ENCODE results near the gene HIP1.
"Not testable (repeated sequence)": the region's sequence is repeated elsewhere in the genome, so short reads cannot be mapped to it uniquely, and the experiment has no call there.

The HIP1 gene

DNA sequence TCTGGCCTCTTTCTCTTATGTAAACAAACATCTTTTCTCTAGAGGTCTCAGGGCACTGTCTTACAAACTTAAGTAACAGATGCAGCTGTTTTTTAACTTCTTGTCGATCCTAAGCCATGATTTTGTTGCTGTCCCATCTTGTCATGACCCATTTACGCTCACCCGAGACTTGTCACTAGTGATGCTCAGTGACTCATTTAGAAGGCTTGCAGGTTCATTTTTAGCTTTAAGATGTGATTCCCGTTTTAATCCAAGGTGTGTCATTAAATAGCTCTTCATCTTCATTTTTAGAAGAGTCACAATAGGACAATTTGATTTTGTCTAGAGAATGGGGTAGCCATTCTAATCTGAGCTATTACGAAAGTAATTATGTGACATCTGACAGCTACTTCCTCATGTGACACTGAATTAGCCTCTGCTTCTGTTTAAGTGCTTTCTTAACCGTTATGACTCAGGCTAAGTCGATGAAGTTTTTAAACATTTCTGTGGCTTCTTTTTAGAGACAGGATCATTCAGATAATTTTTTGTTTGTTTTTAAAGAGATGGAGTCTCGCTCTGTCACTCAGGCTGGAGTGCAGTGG lies 203.9 kb downstream of the HIP1 start:
- no peak overlapping the region for H3K4me3 ChIP-seq (ENCODE audit: low read depth, low read length)

DNA sequence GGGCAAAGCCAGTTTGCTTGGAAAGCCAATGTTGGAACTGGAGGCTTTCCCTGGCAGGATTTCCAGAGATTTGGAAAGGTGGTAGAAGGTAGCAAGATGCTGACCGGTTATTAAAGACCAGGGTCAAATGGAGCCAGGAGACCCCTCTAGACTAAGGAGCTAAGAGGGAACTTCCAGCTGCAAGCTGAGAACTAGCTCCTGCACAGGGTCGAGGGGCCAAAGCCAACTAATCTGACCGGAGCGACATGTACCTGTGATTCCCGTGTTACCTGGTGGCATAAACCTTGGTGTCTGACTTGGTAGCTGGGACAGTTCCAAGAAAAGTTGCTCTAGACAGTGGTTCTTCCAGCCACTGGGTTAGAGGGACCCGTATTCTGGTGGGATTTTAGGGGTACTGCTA lies 204.8 kb downstream of the HIP1 start:
- H3K4me3 ChIP-seq (ENCODE audit: low read depth, low read length) = no peak overlapping the region

DNA sequence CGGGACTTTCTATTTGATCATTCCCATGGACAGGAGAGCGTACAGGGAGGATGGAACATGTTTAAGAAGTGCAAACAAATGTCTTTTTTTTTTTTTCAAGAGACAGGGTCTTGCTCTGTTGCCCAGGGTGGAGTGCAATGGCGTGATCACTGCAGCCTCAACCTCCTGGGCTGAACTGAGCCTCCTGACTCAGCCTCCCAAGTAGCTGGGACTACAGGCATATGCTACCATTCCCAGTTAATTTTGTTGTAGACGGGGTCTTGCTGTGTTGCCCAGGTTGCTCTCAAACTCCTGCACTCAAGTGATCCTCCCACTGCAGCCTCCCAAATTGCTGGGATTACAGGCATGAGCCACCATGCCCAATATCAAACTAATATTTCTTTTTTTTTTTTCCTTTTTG lies 206.1 kb downstream of the HIP1 start:
- H3K4me3 ChIP-seq (ENCODE audit: low read depth, low read length) = no peak overlapping the region

DNA sequence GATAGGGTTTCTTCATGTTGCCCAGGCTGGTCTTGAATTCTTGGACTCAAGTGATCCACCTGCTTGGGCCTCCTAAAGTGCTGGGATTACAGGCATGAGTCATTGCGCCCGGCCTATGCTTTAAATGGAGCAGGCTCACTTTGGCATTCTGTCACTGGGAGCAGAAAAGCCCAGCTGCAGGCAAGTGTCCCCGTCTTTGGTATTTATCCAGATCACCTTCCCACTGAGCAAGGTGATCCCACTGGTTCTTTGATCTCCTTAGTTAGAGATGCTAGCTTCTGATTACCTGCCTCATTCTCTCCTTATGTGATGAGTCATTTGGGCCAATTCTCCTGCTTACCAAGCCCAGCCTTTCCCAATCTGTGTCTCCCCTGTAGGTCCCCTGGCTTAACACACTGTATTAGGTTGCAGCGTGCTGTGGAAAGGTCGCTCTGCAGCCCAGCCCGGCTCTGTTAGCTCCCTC lies 207.4 kb downstream of the HIP1 start:
- H3K4me3 ChIP-seq (ENCODE audit: low read depth, low read length) = no peak overlapping the region

DNA sequence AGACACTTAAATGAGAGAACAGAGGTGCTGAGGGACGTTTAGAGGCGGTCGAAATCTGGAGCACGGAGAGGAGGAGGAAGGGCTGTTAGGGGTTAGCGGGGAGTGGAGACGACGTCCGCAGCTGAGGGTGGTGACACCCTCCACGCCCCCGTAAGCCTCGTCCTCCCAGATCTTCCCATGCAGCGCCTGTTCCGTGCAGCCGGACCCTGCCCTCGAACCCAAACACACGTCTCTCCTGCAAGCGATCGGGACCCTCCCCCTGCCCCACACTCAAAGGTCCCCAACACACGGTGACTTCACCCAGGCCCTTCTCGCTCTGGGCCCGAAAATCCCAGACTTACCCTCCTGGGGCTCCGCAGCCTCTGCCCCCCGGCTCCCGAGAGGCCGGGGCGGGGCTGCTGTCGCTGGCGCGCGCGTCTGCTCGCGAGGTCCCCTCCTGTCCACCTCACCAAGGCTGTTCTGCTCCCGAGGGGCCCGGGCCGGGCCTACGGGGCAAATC lies 211.5 kb downstream of the HIP1 start:
- H3K4me3 ChIP-seq (ENCODE audit: low read depth, low read length) = peak overlapping the region; percentile 83

DNA sequence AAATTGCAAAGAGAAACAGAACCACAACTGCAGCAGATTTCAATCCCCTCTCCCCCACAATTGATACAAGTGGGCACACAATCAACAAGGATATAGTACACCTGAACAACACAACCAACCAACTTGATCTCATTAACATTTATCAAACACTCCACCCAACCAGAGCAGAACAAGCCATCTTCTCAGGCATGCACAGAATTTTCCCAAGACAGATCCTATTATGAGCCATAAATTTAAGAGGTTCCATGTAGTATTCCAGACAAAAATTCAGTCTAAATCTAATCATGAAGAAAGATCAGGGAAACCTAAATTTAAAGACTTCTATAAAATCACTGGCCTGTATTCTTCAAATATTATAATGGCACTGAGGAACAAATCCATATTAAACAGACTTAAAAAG lies 217.0 kb downstream of the HIP1 start:
- not testable (repeated sequence) for H3K4me3 ChIP-seq (ENCODE audit: low read depth, low read length)

DNA sequence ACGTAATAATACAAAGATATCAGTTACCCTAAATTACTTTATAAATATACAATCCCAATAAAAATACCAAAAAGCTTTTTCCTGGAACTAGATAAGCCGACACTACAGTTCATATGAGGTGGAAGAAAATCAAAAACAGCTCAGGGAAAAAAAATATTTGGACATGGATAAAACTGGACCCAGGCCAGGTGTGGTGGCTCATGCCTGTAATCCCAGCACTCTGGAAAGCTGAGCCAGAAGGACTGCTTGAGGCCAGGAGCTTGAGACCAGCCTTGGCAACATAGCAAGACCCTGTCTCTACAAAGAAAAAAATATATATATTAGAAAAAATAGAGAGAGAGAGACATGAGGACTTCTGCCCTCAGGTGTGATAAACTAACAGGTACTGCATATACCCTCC lies 219.9 kb downstream of the HIP1 start:
- H3K4me3 ChIP-seq (ENCODE audit: low read depth, low read length) = not testable (repeated sequence)

DNA sequence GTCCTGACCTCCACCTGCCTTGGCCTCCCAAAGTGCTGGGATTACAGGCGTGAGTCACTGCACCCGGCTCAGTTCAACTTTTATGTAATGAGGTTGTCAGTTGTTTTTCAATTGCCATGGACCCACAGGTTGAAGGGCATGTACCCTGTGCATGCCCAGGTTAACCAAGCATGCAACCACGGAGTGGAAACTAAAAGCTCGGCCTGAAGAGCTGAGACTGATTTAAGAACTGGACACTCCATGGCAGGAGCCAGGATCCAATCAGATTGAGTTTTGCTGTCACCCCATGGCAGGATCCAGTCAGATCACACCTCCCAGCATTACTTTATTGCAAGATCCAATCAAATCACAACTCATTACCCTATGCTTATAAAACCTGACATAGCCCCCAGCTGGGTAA lies 229.7 kb downstream of the HIP1 start:
- H3K4me3 ChIP-seq (ENCODE audit: low read depth, low read length) = not testable (repeated sequence)

DNA sequence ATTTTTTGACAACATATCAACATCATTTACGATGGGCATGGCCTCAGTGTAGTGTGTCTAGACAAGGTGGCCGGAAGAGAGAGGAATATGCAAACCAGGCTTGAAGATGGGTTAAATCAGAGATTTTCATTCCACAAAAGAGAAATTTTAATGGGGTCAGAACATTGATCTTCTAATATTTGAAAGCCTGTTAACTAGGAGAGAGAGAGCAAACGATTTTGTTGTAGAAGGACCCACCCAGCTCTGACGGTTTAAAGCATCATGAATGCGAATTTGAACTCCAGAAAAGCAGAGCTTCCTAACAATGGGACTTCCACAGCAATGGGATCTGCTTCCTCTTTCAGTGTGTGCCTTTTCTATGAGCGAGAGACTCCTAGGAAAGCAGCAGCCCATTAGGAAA lies 246.7 kb downstream of the HIP1 start, which contains the start of gene SPDYE5:
SPDYE5 (plus strand) TSS at position 301 of the 400 bp plus-strand sequence. CDS start 1,728 bp downstream, outside the sequence.
- H3K4me3 ChIP-seq (ENCODE audit: low read depth, low read length) = not testable (repeated sequence)

DNA sequence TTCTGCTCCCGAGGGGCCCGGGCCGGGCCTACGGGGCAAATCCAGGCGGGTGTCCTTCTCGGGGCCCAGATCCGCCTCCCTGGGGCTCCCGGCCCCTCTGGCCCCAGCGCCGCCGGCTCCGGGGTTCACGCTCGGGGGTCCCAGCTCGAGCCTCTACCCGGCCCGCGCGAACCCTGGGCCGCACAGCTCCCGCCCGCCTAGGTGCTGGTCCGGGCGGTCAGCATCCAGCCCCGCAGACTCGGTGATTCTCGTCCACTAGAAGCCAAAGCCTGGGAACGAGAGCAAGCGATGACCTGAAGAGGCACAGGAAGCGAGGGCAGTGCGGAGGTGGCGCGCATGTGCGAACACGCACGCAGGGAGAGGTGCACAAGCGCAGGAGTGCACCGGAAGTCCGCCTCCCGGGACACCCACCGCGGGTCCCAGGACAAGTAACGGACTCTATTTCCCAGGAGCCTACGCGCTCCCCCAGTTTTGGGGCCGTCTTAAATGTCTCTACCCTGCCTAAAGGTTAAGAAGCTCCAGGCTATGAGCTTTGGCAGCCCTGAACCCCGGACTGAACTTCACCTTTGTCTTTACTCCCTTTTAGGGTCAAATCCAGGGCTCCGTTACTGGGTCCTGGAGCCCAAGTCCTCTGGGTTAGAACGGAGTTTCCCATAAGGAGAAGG lies 252.6 kb downstream of the HIP1 start, which contains the start of gene POM121C:
POM121C (minus strand) TSS at position 321 of the 665 bp plus-strand sequence. CDS start 44,803 bp downstream, outside the sequence.
- peak within 1 kb of the TSS; percentile 69 for H3K4me3 ChIP-seq (ENCODE audit: low read depth, low read length)

DNA sequence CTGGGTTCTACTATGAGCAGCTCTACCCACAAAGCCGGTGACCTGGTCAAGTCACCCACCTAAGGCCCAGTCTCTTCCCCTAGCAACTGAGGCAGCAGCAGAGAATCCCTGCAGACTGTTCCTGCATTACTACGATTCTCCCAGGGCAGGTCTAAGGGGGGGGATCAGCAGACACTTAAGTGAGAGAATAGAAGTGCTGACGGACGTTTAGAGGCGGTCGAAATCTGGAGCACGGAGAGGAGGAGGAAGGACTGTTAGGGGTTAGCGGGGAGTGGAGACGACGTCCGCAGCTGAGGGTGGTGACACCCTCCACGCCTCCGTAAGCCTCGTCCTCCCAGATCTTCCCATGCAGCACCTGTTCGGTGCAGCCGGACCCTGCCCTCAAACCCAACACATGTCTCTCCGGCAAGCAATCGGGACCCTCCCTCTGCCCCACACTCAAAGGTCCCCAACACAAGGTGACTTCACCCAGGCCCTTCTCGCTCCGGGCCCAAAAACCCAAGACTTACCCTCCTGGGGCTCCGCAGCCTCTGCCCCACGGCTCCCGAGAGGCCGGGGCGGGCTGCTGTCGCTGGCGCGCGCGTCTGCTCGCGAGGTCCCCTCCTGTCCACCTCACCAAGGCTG lies 253.3 kb downstream of the HIP1 start:
- peak overlapping the region; percentile 69 for H3K4me3 ChIP-seq (ENCODE audit: low read depth, low read length)

All from iPS-11a (cell line).